A673 (cell line): Measurements from ENCODE around the gene MOB3A. TPM values are rescaled to one million over a fixed set of nuclear protein-coding genes. Genes with fewer than 3 reads are reported as not detected.

Experiments
- BruUV-seq: library from RNA; stranded (reverse); fragments of 400-500 nt; replicated peaks from 2 replicates; lab custom pipeline; 2021; lab: Mats Ljungman, UMichigan
- CTCF ChIA-PET: fragments of 300-600 bp; sonication (Branson Sonifier 250); formaldehyde crosslinking; loops from one replicate; lab custom pipeline; 2022; ENCODE audit warnings: antibody characterized with exemption; lab: Charles Lee
- POLR2A ChIA-PET: fragments of 300-600 bp; sonication (Branson Sonifier 250); formaldehyde crosslinking; loops from one replicate; lab custom pipeline; 2022; ENCODE audit warnings: antibody characterized with exemption; ENCODE audit not compliant: low non-redundant PET; lab: Charles Lee
- DNase-seq: peaks from one replicate; pipeline ENCODE4 v3.0.0-alpha.2; 2015; ENCODE audit warnings: low spot score
- H3K27ac ChIP-seq: fragments of 200-600 bp; sonication (generic); 2 replicates; pipeline ENCODE4 v1.5.1; 2016; ENCODE audit warnings: mixed run types, low read depth, mild to moderate bottlenecking, mixed read lengths, antibody characterized with exemption, low read length; ENCODE audit not compliant: poor library complexity, severe bottlenecking
- H3K27me3 ChIP-seq: fragments of 200-600 bp; sonication (generic); replicated peaks from 2 replicates; pipeline ENCODE4 v1.6.1; 2017; ENCODE audit warnings: mixed run types, low read depth, mild to moderate bottlenecking, mixed read lengths, antibody characterized with exemption, low read length; ENCODE audit not compliant: insufficient read depth, poor library complexity
- H3K36me3 ChIP-seq: fragments of 200-600 bp; sonication (generic); 2 replicates; pipeline ENCODE4 v1.6.1; 2016; ENCODE audit warnings: mixed run types, mild to moderate bottlenecking, mixed read lengths, antibody characterized with exemption, low read length; ENCODE audit not compliant: insufficient read depth, poor library complexity, severe bottlenecking
- H3K4me1 ChIP-seq: fragments of 200-600 bp; sonication (generic); 2 replicates; pipeline ENCODE4 v1.6.1; 2017; ENCODE audit warnings: mixed run types, mild to moderate bottlenecking, mixed read lengths, antibody characterized with exemption, low read length; ENCODE audit not compliant: insufficient read depth, poor library complexity, severe bottlenecking
- H3K4me3 ChIP-seq: fragments of 200-600 bp; sonication (generic); 2 replicates; pipeline ENCODE4 v1.5.1; 2016; ENCODE audit warnings: low read depth, mixed run types, mild to moderate bottlenecking, mixed read lengths, low read length; ENCODE audit not compliant: poor library complexity, severe bottlenecking
- H3K9me3 ChIP-seq: fragments of 200-600 bp; sonication (generic); 2 replicates; pipeline ENCODE4 v1.6.1; 2016; ENCODE audit warnings: mixed run types, low read depth, mild to moderate bottlenecking, mixed read lengths, antibody characterized with exemption, low read length; ENCODE audit not compliant: poor library complexity, severe bottlenecking
- CTCF ChIP-seq: fragments of 300-800, 200-600 bp; sonication (generic); conservative IDR thresholded peaks from 2 replicates; pipeline ENCODE4 v1.5.1; 2017; ENCODE audit warnings: low read depth, mild to moderate bottlenecking, antibody characterized with exemption, low read length, moderate library complexity, mixed read lengths
- EZH2 ChIP-seq: fragments of 200-600 bp; sonication (generic); IDR thresholded peaks from 2 replicates; pipeline ENCODE4 v1.6.1; 2017; ENCODE audit warnings: borderline replicate concordance, low read depth, mild to moderate bottlenecking, mixed read lengths, antibody characterized with exemption, low read length; ENCODE audit not compliant: poor library complexity, severe bottlenecking
- intact Hi-C: fragments of 100-400 bp; cut with micrococcal nuclease; formaldehyde crosslinking; loops from one replicate; pipeline ENCODE4 v1.10.0; 2022; ENCODE audit not compliant: unreplicated experiment
- total RNA-seq: library from RNA; stranded (reverse); gene quantifications from 2 replicates; pipeline ENCODE4 v1.2.3, GENCODE V29; 2021

The MOB3A gene
- total RNA-seq, 1 experiment from 2014 or later: 40.7 TPM

GRCh38 chr19:2103045-2103707 is 7.0 kb upstream of the MOB3A start:
- no peak for DNase-seq
- ChIA-PET POLR2A (interaction anchor here (0.6 kb wide), 1 partner anchor 8 kb away, joined by 3 read pairs; no protein-coding TSS in a partner anchor), CTCF (no interaction called here)
- peaks cover 6% of the 10 kb centered on the region for H3K9me3 ChIP-seq
- no peak overlapping the region for H3K4me3 ChIP-seq
- H3K27me3 ChIP-seq: no peaks in the 10 kb centered on the region
- intact Hi-C loops: no loop called here
- no TSS peak for BruUV-seq
- H3K4me1 ChIP-seq: no peaks in the 10 kb centered on the region
- peaks cover 58% of the 10 kb centered on the region for H3K36me3 ChIP-seq
- H3K27ac ChIP-seq: no peak overlapping the region
- TF ChIP-seq CTCF (no peak), EZH2 (no peak)

GRCh38 chr19:2101417-2102335 is 5.5 kb upstream of the MOB3A start:
- peaks cover 49% of the 10 kb centered on the region for H3K36me3 ChIP-seq
- peaks cover 8% of the 10 kb centered on the region for H3K4me1 ChIP-seq
- no peak overlapping the region for H3K27ac ChIP-seq
- H3K27me3 ChIP-seq: no peaks in the 10 kb centered on the region
- peaks cover 6% of the 10 kb centered on the region for H3K9me3 ChIP-seq
- TF ChIP-seq EZH2 (no peak), CTCF (no peak)
- ChIA-PET POLR2A (no interaction called here), CTCF (no interaction called here)
- intact Hi-C loops: no loop called here
- DNase-seq: no peak
- H3K4me3 ChIP-seq: no peak overlapping the region
- BruUV-seq: no TSS peak

GRCh38 chr19:2100719-2101061 is 4.6 kb upstream of the MOB3A start:
- no TSS peak for BruUV-seq
- no peaks in the 10 kb centered on the region for H3K27me3 ChIP-seq
- TF ChIP-seq CTCF (no peak), EZH2 (no peak)
- H3K4me1 ChIP-seq: peaks cover 8% of the 10 kb centered on the region
- ChIA-PET CTCF (no interaction called here), POLR2A (no interaction called here)
- no peak overlapping the region for H3K27ac ChIP-seq
- peaks cover 39% of the 10 kb centered on the region for H3K36me3 ChIP-seq
- intact Hi-C loops: no loop called here
- no peak overlapping the region for H3K4me3 ChIP-seq
- peaks cover 5% of the 10 kb centered on the region for H3K9me3 ChIP-seq
- DNase-seq: no peak
